T-helper 17 cell (primary cell): ENCODE measurements around the gene SEPTIN11. TPM values are rescaled to one million over a fixed set of nuclear protein-coding genes. Genes with fewer than 3 reads are reported as not detected.

ENCODE experiments used
- ATAC-seq: fragments of 150-1000 bp; cut with Tn5 transposase; 2 replicates; pipeline ENCODE4 v1.10.0; 2021; ENCODE audit warnings: mild to moderate bottlenecking, moderate library complexity
- DNase-seq, 3 donors: peaks; one replicate each; pipeline versions ENCODE4 v3.0.0 to v3.0.0-alpha.2; 2020 to 2021
- H3K9me3 ChIP-seq: one replicate; pipeline ENCODE4 v1.7.0; 2013; ENCODE audit warnings: low read length, mild to moderate bottlenecking; ENCODE audit not compliant: control insufficient read depth, poor library complexity, severe bottlenecking
- H3K27ac Mint-ChIP-seq: one replicate; pipeline ENCODE4 v1.8.0; 2022; ENCODE audit warnings: mild to moderate bottlenecking, moderate library complexity, mixed read lengths
- H3K27me3 Mint-ChIP-seq: one replicate; pipeline ENCODE4 v1.8.0; 2022; ENCODE audit warnings: mixed read lengths
- H3K36me3 Mint-ChIP-seq: one replicate; pipeline ENCODE4 v1.8.0; 2022; ENCODE audit warnings: low read depth, mixed read lengths
- H3K4me1 Mint-ChIP-seq: one replicate; pipeline ENCODE4 v1.8.0; 2022; ENCODE audit warnings: mild to moderate bottlenecking, mixed read lengths
- H3K4me3 Mint-ChIP-seq: one replicate; pipeline ENCODE4 v1.8.0; 2022; ENCODE audit warnings: mild to moderate bottlenecking, moderate library complexity, mixed read lengths
- total RNA-seq, 4 donors: library from RNA in 2 of 4; stranded (reverse) in 2 of 4; gene quantifications; one replicate each; pipeline ENCODE4 v1.2.3 and lab custom pipeline; 2022 to 2026

SEPTIN11 gene
- total RNA-seq, 2 donors from 2014 or later, result 21.4 to 40.3 TPM

DNA sequence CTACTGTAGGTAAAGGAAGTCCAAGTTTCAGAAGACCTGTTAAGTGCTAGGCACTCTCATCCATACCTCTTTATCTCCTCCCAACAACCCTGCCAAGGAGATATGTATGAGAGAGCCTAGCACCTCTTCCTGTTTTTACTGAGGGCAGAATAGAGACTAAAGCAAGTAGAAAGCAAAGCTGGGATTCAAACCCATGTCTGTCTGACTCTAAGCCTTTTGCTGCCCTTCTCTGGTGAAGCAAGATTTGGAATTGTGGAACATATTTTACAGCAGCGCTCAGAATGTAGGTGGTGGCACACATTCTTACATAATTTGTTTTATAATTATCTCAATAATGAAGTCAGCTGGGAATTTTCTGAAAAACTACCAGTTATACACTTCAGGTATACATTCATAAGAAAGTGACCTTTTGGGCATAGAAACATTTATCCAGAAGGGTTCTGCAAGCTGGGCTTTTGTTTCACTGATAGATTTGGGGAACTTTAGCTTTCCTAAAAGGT lies 41.7 kb downstream of the SEPTIN11 start:
- no peak for ATAC-seq
- H3K27ac Mint-ChIP-seq, result peak overlapping the region; percentile 72
- DNase-seq, result no peak
- H3K4me3 Mint-ChIP-seq, result peak overlapping the region; percentile 39
- peaks cover 3% of the 10 kb centered on the region for H3K36me3 Mint-ChIP-seq
- H3K27me3 Mint-ChIP-seq, result no peaks in the 10 kb centered on the region
- H3K9me3 ChIP-seq, result no peaks in the 10 kb centered on the region
- H3K4me1 Mint-ChIP-seq, result peaks cover 44% of the 10 kb centered on the region

DNA sequence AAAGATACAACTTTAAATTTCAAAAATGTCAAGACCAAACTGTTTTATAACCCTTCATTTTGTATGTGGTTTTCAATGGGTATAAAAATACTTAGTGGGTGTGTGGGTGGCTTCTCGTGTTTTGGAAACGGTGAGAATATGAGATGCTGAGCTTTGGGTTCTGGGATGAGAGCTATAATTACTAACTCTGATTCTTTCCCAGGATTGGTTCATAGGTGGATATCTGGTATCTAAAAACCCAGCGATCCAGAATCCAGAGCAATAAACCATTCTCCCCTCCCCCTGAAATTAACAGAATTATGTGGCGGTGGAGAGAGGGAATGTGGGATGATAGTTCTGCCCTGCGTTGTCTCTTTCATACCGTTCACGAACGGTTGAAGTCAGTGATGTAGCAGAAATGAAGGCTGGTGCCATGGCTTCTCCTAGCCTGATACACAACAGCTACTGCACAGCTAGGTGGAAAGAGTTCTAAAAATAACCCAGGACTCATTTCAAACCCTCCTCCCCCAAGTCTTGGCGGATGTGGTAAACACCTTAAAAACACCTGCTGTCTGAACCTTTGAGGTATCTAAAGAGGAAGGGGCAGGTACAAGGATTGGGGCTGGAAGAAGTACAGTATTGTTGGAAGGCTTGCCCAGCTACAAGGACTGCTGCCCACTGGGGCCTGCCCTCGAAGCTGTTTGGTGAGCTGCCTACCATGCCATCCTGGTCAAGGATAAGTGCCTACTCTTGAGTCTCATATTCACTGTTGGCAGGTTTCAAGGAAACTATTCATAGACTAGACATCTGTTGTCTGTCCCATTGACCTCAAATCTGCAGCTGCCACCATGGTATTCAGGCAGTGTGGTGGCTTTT lies 44.5 kb downstream of the SEPTIN11 start:
- peak overlapping the region; percentile 62 for H3K4me3 Mint-ChIP-seq
- H3K27me3 Mint-ChIP-seq, result no peaks in the 10 kb centered on the region
- H3K36me3 Mint-ChIP-seq, result peaks cover 7% of the 10 kb centered on the region
- DNase-seq, result peak in 1 of 3 donors; percentile 36
- H3K9me3 ChIP-seq, result no peaks in the 10 kb centered on the region
- peak overlapping the region; percentile 69 for H3K27ac Mint-ChIP-seq
- peaks cover 31% of the 10 kb centered on the region for H3K4me1 Mint-ChIP-seq
- peak; percentile 76 for ATAC-seq

DNA sequence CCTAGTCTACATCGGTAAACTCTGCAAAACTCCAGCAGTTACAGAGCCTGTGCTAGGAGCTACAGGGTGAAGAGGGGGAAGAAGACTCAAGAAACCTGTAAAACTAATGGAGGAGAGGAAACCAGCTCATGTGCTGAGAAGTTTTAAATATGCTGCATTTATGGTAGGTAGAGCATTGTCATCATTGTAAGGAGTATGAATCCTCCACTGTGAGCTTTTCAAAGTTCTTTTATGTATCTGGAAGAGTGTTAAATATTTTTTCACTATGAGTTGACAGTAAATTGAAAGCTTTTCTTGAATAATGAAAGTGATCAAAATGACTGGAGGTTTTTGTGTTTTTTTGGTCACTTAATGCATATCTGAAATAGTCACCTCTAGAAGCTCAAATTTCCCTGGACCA lies 46.2 kb downstream of the SEPTIN11 start:
- DNase-seq (no peak), ATAC-seq (no peak)
- peaks cover 7% of the 10 kb centered on the region for H3K36me3 Mint-ChIP-seq
- H3K9me3 ChIP-seq, result no peaks in the 10 kb centered on the region
- no peaks in the 10 kb centered on the region for H3K27me3 Mint-ChIP-seq
- H3K4me3 Mint-ChIP-seq, result no peak overlapping the region
- no peak overlapping the region for H3K27ac Mint-ChIP-seq
- H3K4me1 Mint-ChIP-seq, result peaks cover 27% of the 10 kb centered on the region

DNA sequence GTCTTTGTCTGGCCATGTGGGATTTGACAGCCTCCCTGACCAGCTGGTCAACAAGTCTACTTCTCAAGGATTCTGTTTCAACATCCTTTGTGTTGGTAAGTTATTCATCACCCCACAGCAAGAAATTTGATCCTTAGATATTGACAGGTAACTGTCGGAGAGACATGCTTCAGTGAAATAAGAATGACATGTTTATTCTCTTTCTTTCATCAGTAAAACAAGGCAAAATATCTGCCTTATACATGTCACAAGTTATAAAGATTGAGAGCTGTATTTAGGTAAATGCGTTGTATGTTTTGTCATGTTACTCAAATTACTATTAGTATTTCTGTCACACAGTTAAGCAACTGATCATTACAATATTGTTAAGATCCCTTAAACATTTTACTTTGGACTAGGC lies 46.9 kb downstream of the SEPTIN11 start:
- peaks cover 23% of the 10 kb centered on the region for H3K4me1 Mint-ChIP-seq
- no peak overlapping the region for H3K27ac Mint-ChIP-seq
- no peak for DNase-seq
- peaks cover 7% of the 10 kb centered on the region for H3K36me3 Mint-ChIP-seq
- no peaks in the 10 kb centered on the region for H3K9me3 ChIP-seq
- no peaks in the 10 kb centered on the region for H3K27me3 Mint-ChIP-seq
- no peak for ATAC-seq
- H3K4me3 Mint-ChIP-seq, result peak overlapping the region; percentile 15

DNA sequence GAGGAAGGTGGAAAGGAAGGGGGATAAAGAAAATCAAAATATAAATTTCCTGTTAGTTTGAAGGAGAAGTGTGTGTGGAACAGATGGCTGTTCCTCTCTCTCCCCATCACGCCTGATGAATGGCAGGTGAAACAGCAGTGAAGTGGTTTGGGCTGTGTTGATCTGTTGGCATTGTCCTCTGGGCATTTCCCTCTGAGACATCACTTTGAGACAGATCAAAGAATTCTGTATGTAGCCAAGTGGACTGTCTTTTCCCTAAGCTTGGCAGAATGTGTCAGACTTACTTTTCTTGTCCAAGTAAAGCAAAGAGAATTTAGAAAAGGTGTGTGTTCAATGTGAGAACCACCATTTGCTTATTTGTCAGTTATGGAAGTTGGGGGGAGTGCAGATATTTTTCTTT lies 47.5 kb downstream of the SEPTIN11 start:
- Mint-ChIP-seq H3K27me3 (no peaks in the 10 kb centered on the region), H3K36me3 (peaks cover 7% of the 10 kb centered on the region), H3K4me1 (peaks cover 23% of the 10 kb centered on the region), H3K4me3 (no peak overlapping the region), H3K27ac (no peak overlapping the region)
- DNase-seq, result no peak
- H3K9me3 ChIP-seq, result no peaks in the 10 kb centered on the region
- no peak for ATAC-seq

DNA sequence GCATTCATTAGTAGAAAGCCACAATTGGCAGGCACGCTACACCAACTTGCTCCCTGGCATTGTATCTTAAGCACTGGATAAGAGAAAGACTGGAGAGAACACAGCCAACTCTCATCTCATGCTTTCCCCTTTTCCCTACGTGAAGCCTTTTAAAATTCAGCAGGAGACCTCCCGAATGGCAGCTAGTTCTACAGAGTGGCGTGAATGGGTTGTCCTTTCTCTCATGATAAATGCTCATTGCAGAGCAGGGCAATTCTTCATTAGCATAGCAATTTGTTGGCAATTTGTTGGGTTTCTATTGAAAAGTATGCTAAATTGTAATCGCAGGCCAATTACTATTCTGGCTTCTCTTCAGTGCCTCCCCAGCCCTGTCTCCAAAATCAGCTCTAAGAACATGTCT lies 48.0 kb downstream of the SEPTIN11 start:
- DNase-seq (no peak), ATAC-seq (no peak)
- Mint-ChIP-seq H3K4me3 (no peak overlapping the region), H3K4me1 (peaks cover 23% of the 10 kb centered on the region), H3K27ac (no peak overlapping the region), H3K27me3 (no peaks in the 10 kb centered on the region), H3K36me3 (peaks cover 7% of the 10 kb centered on the region)
- H3K9me3 ChIP-seq, result no peaks in the 10 kb centered on the region

DNA sequence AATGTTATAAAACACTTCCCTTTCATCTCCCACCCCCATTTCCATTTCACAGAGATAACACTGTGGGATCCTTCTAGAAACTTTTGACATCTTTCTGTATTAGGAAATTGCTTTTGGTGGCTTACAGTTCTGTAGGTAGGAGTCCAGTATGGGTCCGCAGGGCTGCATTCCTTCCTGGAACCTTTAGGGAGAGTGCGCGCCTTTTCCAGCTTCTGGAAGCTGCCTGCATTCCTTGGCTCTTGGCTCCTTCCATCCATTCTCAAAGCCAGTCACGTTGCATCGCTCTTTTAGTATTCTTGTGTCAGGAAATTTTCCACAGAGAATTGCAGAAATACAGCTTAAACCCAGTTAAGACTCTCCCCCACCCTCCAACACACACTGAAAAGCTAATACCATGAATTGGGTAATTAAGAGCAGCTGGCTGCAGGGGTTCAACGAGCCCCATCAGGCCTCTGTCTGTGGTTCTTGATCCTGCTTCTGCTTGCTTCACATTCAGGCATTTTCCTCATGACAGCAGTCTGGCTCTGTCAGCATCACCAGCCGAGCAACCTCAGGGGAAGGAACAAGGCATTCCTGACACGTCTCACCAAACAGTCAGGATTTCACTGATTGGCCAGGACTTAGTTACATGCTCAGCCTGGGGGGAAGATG lies 48.8 kb downstream of the SEPTIN11 start:
- no peaks in the 10 kb centered on the region for H3K27me3 Mint-ChIP-seq
- ATAC-seq, result no peak
- H3K4me3 Mint-ChIP-seq, result no peak overlapping the region
- DNase-seq, result no peak
- H3K27ac Mint-ChIP-seq, result peak overlapping the region; percentile 78
- H3K4me1 Mint-ChIP-seq, result peaks cover 22% of the 10 kb centered on the region
- H3K9me3 ChIP-seq, result no peaks in the 10 kb centered on the region
- H3K36me3 Mint-ChIP-seq, result peaks cover 7% of the 10 kb centered on the region

Other genes starting within 250 kb of the SEPTIN11 start
- gene SOWAHB, start 51.6 kb upstream of the SEPTIN11 start, total RNA-seq, result not detected
- 100 to 1,000 TPM; 292 to 317 TPM for gene CCNI, start 126.2 kb downstream of the SEPTIN11 start, total RNA-seq
- gene CCNG2, start 207.5 kb downstream of the SEPTIN11 start, total RNA-seq, result 10 to 100 TPM; 21.8 to 24.3 TPM